Thoracic aorta (tissue), 2 donors: Measurements from ENCODE around the gene RER1. TPM values are rescaled to one million over a fixed set of nuclear protein-coding genes. Genes with fewer than 3 reads are reported as not detected.

Source experiments
- ATAC-seq: fragments of 150-250 bp; one replicate; pipeline ENCODE4 v1.8.0; 2017; ENCODE audit warnings: low read depth; ENCODE audit not compliant: insufficient number of reproducible peaks, low FRiP score
- DNase-seq: peaks from one replicate; pipeline ENCODE4 v3.0.0-alpha.2; 2020; ENCODE audit warnings: low spot score
- H3K27ac ChIP-seq, 2 donors: fragments of 200-600 bp; sonication (generic); 1 replicate in 1 of 2; 2 replicates in 1 of 2; pipeline ENCODE4 v1.5.1; 2016; ENCODE audit warnings: mild to moderate bottlenecking in 2 of 2, moderate library complexity in 2 of 2
- H3K27me3 ChIP-seq: fragments of 200-600 bp; sonication (generic); replicated peaks from 2 replicates; pipeline ENCODE4 v1.6.0; 2016; ENCODE audit warnings: mild to moderate bottlenecking; ENCODE audit not compliant: insufficient read depth
- H3K36me3 ChIP-seq: fragments of 200-600 bp; sonication (generic); one replicate; pipeline ENCODE4 v1.5.1; 2016
- H3K4me1 ChIP-seq, 2 donors: fragments of 200-600 bp; sonication (generic); 1 replicate in 1 of 2; 2 replicates in 1 of 2; pipeline versions ENCODE4 v1.5.1 to v1.6.0; 2016; ENCODE audit warnings: low read depth in 2 of 2, mild to moderate bottlenecking in 1 of 2; ENCODE audit not compliant: control insufficient read depth in 1 of 2
- H3K4me3 ChIP-seq: fragments of 200-600 bp; sonication (generic); 2 replicates; pipeline ENCODE4 v1.5.1; 2016; ENCODE audit warnings: mild to moderate bottlenecking
- H3K9me3 ChIP-seq: fragments of 200-600 bp; sonication (generic); 2 replicates; pipeline ENCODE4 v1.5.1; 2016
- CTCF ChIP-seq: fragments of 200-600 bp; sonication (generic); IDR thresholded peaks from one replicate; pipeline ENCODE4 v1.5.1; 2019; ENCODE audit warnings: antibody characterized with exemption
- total RNA-seq, 2 donors: library from RNA; depleted of rRNA; stranded (reverse); fragments of >200 nt; gene quantifications; one replicate each; pipeline versions ENCODE4 v1.1.0 to v1.2.3, GENCODE V29; 2016

The RER1 gene
- total RNA-seq, 2 donors from 2014 or later, result 68.6 to 76.3 TPM

GRCh38 chr1:2396059-2396458, 4.4 kb downstream of the RER1 start:
- Histone ChIP-seq H3K4me3 (no peak overlapping the region), H3K27ac (no peak overlapping the region), H3K36me3 (peaks cover 45% of the 10 kb centered on the region), H3K9me3 (no peaks in the 10 kb centered on the region), H3K4me1 (peaks cover 12 to 23% of the 10 kb centered on the region in 2 donors), H3K27me3 (no peaks in the 10 kb centered on the region)
- DNase-seq, result no peak
- no peak for TF ChIP-seq CTCF
- ATAC-seq, result no peak

GRCh38 chr1:2396476-2396875, 4.8 kb downstream of the RER1 start:
- DNase-seq, result no peak
- Histone ChIP-seq H3K36me3 (peaks cover 47% of the 10 kb centered on the region), H3K4me1 (peaks cover 12 to 22% of the 10 kb centered on the region in 2 donors), H3K9me3 (no peaks in the 10 kb centered on the region), H3K27ac (no peak overlapping the region), H3K27me3 (no peaks in the 10 kb centered on the region), H3K4me3 (no peak overlapping the region)
- no peak for ATAC-seq
- no peak for TF ChIP-seq CTCF

- peaks cover 12 to 22% of the 10 kb centered on the region in 2 donors for H3K4me1 ChIP-seq
- H3K27ac ChIP-seq, result no peak overlapping the region
- H3K9me3 ChIP-seq, result no peaks in the 10 kb centered on the region
- H3K36me3 ChIP-seq, result peaks cover 54% of the 10 kb centered on the region
- DNase-seq (no peak), ATAC-seq (no peak)
- no peak for TF ChIP-seq CTCF
- H3K27me3 ChIP-seq, result no peaks in the 10 kb centered on the region
- H3K4me3 ChIP-seq, result no peak overlapping the region
These were observed 5.5 kb downstream of the RER1 start for GRCh38 chr1:2397007-2397679.

DNA sequence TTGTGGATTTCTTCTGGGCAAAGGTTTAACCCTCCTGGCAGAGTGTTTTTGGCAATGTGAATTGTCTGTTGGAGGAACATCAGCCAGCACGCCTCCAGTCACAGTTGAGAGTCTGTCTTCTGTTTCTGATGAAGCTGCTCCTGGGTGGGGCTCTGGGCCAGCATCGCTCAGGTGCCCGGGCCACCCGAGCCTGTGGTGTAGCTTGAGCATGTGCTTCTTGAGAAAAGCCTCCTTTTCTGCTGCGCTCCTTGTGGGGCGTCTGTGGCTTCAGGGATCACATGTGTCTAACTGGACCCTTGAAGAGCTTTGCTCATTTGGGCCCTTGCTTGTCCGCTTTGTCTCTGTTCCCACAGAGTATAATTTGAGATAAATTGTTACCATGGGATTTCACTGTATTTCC, 7.2 kb downstream of the RER1 start:
- Histone ChIP-seq H3K9me3 (no peaks in the 10 kb centered on the region), H3K27ac (no peak overlapping the region), H3K4me3 (no peak overlapping the region), H3K27me3 (no peaks in the 10 kb centered on the region), H3K36me3 (peaks cover 65% of the 10 kb centered on the region), H3K4me1 (peaks cover 0 to 5% of the 10 kb centered on the region in 2 donors)
- DNase-seq (no peak), ATAC-seq (no peak)
- TF ChIP-seq CTCF, result no peak

DNA sequence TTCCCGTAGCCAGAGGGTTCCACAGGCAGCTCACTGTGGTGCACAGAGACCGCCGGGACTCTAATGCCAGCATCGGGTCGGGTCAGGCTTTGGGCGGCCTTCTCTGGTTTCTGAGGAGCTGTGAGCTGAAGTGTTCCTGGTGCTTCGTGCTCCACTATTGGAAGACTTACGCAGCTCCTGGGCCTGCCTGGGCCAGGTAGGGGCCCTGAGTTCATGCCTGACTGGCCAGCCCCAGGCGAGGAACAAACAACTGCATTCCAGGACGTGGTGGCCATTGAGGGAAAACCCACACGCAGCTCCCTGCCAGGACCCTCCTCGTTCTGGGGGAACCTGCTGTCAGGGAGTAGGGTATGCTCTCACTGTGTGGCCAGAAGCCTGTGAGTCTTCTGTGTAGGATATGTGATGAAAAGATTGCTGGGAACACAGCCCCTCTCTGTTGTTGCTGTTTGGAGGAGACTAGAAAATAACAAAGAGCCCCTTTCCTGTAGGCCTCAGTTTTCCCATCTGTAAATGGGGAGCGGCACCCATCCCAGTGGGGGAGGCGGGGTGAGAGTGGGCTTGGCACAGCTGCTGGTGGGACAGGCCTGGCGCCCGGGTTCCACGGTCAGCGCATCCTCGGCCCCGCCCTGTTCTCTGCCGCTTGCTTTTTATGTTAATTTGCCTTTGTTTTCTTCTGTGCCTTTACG, 8.4 kb downstream of the RER1 start:
- ATAC-seq (no peak), DNase-seq (no peak)
- no peaks in the 10 kb centered on the region for H3K4me1 ChIP-seq
- no peak overlapping the region for H3K4me3 ChIP-seq
- H3K9me3 ChIP-seq, result no peaks in the 10 kb centered on the region
- TF ChIP-seq CTCF, result no peak
- peaks cover 71% of the 10 kb centered on the region for H3K36me3 ChIP-seq
- no peaks in the 10 kb centered on the region for H3K27me3 ChIP-seq
- H3K27ac ChIP-seq, result no peak overlapping the region
